ENCODE data around the gene NOTCH1. TPM values are rescaled to one million over a fixed set of nuclear protein-coding genes. Genes with fewer than 3 reads are reported as not detected.

The NOTCH1 gene
- total RNA-seq, 1 experiment from 2014 or later: 95.6 TPM

GRCh38 chr9:136521537-136521936 is 24.3 kb downstream of the NOTCH1 start:
- DNase-seq (ENCODE audit: low spot score): no peak
- H3K27ac Mint-ChIP-seq: no peak overlapping the region
- no peak for ATAC-seq
- TF ChIP-seq NFE2L1 (CRISPR knock-in tag; IDR thresholded peaks at IDR 0.05): no peak
- no peak for TF ChIP-seq HMGXB4 (CRISPR knock-in tag; IDR thresholded peaks at IDR 0.05)
- no peak for TF ChIP-seq E2F4 (CRISPR knock-in tag; IDR thresholded peaks at IDR 0.05; ENCODE audit: borderline replicate concordance, low read depth)
- no peak for TF ChIP-seq ETV6 (CRISPR knock-in tag; IDR thresholded peaks at IDR 0.05)
- no peak for TF ChIP-seq KAT7 (CRISPR knock-in tag; IDR thresholded peaks at IDR 0.05; ENCODE audit: borderline replicate concordance)
- TF ChIP-seq ZNF671 (CRISPR knock-in tag; IDR thresholded peaks at IDR 0.05): no peak
- no peak for TF ChIP-seq IRF1 (CRISPR knock-in tag; IDR thresholded peaks at IDR 0.05)
- no peak for TF ChIP-seq TCF7 (CRISPR knock-in tag; IDR thresholded peaks at IDR 0.05; ENCODE audit: low read depth)
- no peak for TF ChIP-seq ZNF512 (CRISPR knock-in tag; IDR thresholded peaks at IDR 0.05; ENCODE audit: borderline replicate concordance)
- TF ChIP-seq ATF3 (CRISPR knock-in tag; conservative IDR thresholded peaks at IDR 0.05): no peak
- no peak for TF ChIP-seq ESRRA (CRISPR knock-in tag; IDR thresholded peaks at IDR 0.05; ENCODE audit: borderline replicate concordance)
- TF ChIP-seq JUN (CRISPR knock-in tag; IDR thresholded peaks at IDR 0.05): no peak
- ChIA-PET CTCF (interaction anchor here (0.7 to 2.2 kb wide), 8 partner anchors 8 to 150 kb away, joined by 3 to 7 read pairs (median 4); no protein-coding TSS in a partner anchor), POLR2A (no interaction called here)
- peaks cover 4% of the 10 kb centered on the region; the same call in 1 of the 2 replicates for H3K36me3 Mint-ChIP-seq
- H3K4me3 Mint-ChIP-seq: no peak overlapping the region
- H3K4me1 Mint-ChIP-seq: 0 out of 2 replicates have a peak, but pooled peaks cover 2% of the 10 kb centered on the region
- H3K27me3 Mint-ChIP-seq (ENCODE audit: low read depth): no peaks in the 10 kb centered on the region
- H3K9me3 Mint-ChIP-seq: no peaks in the 10 kb centered on the region

GRCh38 chr9:136520053-136520540 is 25.8 kb downstream of the NOTCH1 start:
- no peaks in the 10 kb centered on the region for H3K27me3 Mint-ChIP-seq (ENCODE audit: low read depth)
- peaks cover 4% of the 10 kb centered on the region; the same call in 1 of the 2 replicates for H3K36me3 Mint-ChIP-seq
- no peak for ATAC-seq
- H3K9me3 Mint-ChIP-seq: no peaks in the 10 kb centered on the region
- H3K4me3 Mint-ChIP-seq: no peak overlapping the region
- H3K4me1 Mint-ChIP-seq: no peaks in the 10 kb centered on the region
- ChIA-PET POLR2A (no interaction called here), CTCF (interaction anchor here (1.4 to 2.2 kb wide), 2 partner anchors 107 to 152 kb away, joined by 5 to 7 read pairs; no protein-coding TSS in a partner anchor)
- H3K27ac Mint-ChIP-seq: no peak overlapping the region
- DNase-seq (ENCODE audit: low spot score): no peak
- TF ChIP-seq EMX1 (CRISPR knock-in tag; IDR thresholded peaks at IDR 0.05) (no peak), E2F5 (CRISPR knock-in tag; IDR thresholded peaks at IDR 0.05) (no peak), CREB1 (CRISPR knock-in tag; IDR thresholded peaks at IDR 0.05) (no peak), HMGXB4 (CRISPR knock-in tag; IDR thresholded peaks at IDR 0.05) (no peak), CREM (CRISPR knock-in tag; IDR thresholded peaks at IDR 0.05) (no peak), ZBTB43 (CRISPR knock-in tag; IDR thresholded peaks at IDR 0.05) (no peak), ARID4B (CRISPR knock-in tag; IDR thresholded peaks at IDR 0.05; ENCODE audit: borderline replicate concordance) (no peak)

Measured in WTC11 (cell line).